Activated T-cell treated with anti-CD3 and anti-CD28 coated beads, Interleukin-2, amount 50 U/mL, for 72 hours (primary cell): Measurements from ENCODE around the gene METRNL. TPM values are rescaled to one million over a fixed set of nuclear protein-coding genes. Genes with fewer than 3 reads are reported as not detected.
"Not testable (repeated sequence)": the region's sequence is repeated elsewhere in the genome, so short reads cannot be mapped to it uniquely, and the experiment has no call there.

Experiments
- ATAC-seq, 2 donors: fragments of 150-1000 bp; cut with Tn5 transposase; replicated peaks in 1 of 2; 2 replicates each; pipeline ENCODE4 v1.10.0; 2021; ENCODE audit warnings: moderate library complexity in 2 of 2, mild to moderate bottlenecking in 1 of 2
- DNase-seq, 2 donors: peaks; one replicate each; pipeline ENCODE4 v3.0.0; 2021 to 2022; ENCODE audit warnings: mixed read lengths in 1 of 2
- H3K27ac Mint-ChIP-seq: one replicate; pipeline ENCODE4 v1.8.0; 2022; ENCODE audit warnings: mild to moderate bottlenecking, moderate library complexity, mixed read lengths
- H3K27me3 Mint-ChIP-seq: one replicate; pipeline ENCODE4 v1.8.0; 2022; ENCODE audit warnings: low read depth, mixed read lengths
- H3K36me3 Mint-ChIP-seq, 2 donors: one replicate each; pipeline ENCODE4 v1.8.0; 2022; ENCODE audit warnings: mixed read lengths in 2 of 2, mild to moderate bottlenecking in 1 of 2; ENCODE audit not compliant: insufficient read depth in 2 of 2
- H3K4me1 Mint-ChIP-seq: one replicate; pipeline ENCODE4 v1.8.0; 2022; ENCODE audit warnings: low read depth, mixed read lengths
- H3K4me3 Mint-ChIP-seq, 2 donors: one replicate each; pipeline ENCODE4 v1.8.0; 2022; ENCODE audit warnings: mild to moderate bottlenecking in 2 of 2, mixed read lengths in 2 of 2, moderate library complexity in 2 of 2
- H3K9me3 Mint-ChIP-seq, 2 donors: one replicate each; pipeline ENCODE4 v1.8.0; 2022; ENCODE audit warnings: mixed read lengths in 2 of 2
- total RNA-seq, 2 donors: library from RNA; stranded (reverse); gene quantifications; one replicate each; pipeline ENCODE4 v1.2.3, GENCODE V29; 2022

The METRNL gene
- total RNA-seq, 2 donors from 2014 or later = 137 to 198 TPM

DNA sequence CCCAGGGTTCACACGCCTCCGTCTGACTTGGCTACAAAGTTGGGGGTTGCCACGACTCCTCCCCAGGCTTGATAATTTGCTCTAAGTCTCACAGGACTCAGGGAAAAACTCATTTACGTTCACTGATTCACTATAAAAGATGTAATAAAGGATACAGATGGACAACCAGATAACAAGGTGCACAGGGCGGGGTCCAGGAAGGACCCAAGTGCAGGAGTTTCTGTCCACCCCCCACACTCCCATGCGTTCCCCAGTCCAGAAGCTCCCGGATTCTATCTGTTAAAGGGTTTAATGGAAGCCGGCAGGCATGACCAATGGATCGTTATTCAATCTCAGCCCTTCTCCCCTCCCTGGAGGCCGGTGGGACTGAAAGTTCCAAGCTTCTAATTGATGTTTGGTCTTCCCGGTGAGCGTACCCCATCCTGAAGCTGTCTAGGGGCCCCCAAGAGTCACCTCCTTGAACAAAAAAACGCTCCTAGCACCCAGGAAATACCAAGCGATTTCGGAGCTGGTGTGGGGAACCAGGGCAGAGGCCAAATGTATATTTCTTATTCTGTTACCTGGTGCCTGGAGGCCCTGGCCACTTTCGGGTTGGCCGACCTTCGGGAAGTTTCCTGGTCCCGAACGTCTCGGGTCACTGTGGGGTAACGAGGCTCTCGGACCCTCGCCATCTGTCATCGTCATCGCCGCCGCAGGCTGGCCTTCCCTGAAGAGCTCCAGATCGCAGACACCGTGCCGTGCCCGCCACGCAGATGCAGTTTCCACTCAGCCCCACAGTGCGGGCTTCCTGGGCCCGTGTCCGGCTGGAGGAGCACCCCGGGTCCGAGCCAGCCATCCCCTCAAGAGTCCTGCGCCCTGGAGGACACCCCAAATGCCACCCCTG is 13.5 kb upstream of the METRNL start:
- H3K27ac Mint-ChIP-seq = no peak overlapping the region
- H3K36me3 Mint-ChIP-seq = no peaks in the 10 kb centered on the region
- H3K27me3 Mint-ChIP-seq = no peaks in the 10 kb centered on the region
- no peak overlapping the region for H3K4me3 Mint-ChIP-seq
- H3K4me1 Mint-ChIP-seq = peaks cover 6% of the 10 kb centered on the region
- DNase-seq (no peak), ATAC-seq (no peak)
- no peaks in the 10 kb centered on the region for H3K9me3 Mint-ChIP-seq

DNA sequence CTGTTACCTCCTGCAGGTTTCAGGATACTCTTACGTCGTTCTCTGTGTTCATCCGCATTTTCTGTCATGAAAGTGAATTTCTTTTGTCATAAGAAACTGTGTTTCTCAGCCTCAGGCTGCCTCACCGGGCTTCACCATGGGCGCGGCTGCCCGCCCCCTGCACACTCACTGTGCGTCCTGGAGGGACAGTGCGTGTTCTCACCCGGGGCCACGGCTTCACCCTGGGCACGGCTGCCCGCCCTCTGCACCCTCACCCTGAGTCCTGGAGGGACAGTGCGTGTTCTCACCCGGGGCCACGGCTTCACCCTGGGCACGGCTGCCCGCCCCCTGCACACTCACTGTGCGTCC is 12.9 kb upstream of the METRNL start:
- H3K27me3 Mint-ChIP-seq, H3K27ac Mint-ChIP-seq, ATAC-seq, H3K36me3 Mint-ChIP-seq, DNase-seq, H3K9me3 Mint-ChIP-seq, H3K4me3 Mint-ChIP-seq: not testable (repeated sequence)
- H3K4me1 Mint-ChIP-seq = peaks cover 12% of the 10 kb centered on the region

DNA sequence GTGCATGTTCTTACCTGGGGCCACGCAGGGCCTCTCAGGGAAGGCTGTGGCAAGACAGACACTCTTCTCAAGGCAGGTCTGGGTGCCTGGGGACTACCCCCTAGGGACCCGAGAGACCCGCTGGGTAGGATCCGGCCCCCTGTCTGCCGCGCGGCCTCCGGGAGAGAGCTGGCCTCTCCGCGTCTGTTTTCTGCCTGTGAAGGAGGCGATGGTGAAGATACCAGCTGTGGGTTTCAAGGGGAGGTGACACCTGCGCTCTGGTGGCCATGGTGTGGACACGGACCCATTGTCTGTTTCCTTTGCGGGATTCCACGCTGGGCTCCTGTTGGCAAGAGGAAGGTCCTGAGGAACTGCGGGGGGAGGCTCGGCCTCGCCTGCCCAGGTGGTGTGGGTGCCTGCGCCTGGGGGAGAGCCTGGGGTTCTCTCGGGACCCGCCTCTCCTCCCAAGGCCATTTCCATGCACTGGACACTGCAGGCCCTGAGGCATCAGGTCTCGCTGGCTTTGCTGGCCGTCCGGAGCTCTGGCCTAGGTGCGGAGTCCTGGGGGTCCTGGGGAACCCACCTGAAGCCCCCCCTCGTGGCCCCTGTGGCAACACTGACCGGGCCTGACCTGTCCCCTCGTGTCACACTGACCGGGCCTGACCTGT is 12.2 kb upstream of the METRNL start:
- Mint-ChIP-seq H3K36me3 (no peaks in the 10 kb centered on the region), H3K27me3 (no peaks in the 10 kb centered on the region), H3K4me1 (peaks cover 19% of the 10 kb centered on the region), H3K4me3 (no peak overlapping the region), H3K9me3 (no peaks in the 10 kb centered on the region), H3K27ac (no peak overlapping the region)
- no peak for DNase-seq
- ATAC-seq = no peak

DNA sequence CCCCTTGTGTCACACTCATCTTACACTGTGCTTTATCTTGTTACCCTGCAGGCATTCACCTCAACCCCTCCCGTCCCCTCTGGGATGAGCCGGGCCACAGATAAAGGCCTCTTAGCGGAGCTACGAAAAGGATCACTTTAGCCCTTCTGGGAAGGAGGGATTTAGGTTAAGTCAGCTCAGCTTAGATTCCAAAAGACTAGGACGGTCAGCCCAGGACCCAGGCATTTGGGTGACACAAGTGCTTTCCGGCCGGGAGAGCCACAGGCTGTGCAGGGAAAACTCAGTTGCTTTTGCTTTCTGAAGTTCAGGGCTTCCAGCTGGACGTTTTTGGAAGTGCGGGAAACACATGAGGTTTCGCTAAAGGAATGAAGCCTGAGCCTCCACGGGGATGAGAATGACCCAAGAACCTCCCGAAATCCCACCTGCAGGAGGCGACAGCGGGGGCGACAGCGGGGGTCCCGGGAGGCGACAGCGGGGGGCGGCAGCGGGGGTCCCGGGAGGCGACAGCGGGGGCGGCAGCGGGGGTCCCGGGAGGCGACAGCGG is 11.6 kb upstream of the METRNL start:
- Mint-ChIP-seq H3K27me3 (no peaks in the 10 kb centered on the region), H3K4me1 (peaks cover 21% of the 10 kb centered on the region), H3K27ac (no peak overlapping the region), H3K36me3 (no peaks in the 10 kb centered on the region), H3K9me3 (no peaks in the 10 kb centered on the region), H3K4me3 (no peak overlapping the region)
- ATAC-seq (no peak), DNase-seq (no peak)

DNA sequence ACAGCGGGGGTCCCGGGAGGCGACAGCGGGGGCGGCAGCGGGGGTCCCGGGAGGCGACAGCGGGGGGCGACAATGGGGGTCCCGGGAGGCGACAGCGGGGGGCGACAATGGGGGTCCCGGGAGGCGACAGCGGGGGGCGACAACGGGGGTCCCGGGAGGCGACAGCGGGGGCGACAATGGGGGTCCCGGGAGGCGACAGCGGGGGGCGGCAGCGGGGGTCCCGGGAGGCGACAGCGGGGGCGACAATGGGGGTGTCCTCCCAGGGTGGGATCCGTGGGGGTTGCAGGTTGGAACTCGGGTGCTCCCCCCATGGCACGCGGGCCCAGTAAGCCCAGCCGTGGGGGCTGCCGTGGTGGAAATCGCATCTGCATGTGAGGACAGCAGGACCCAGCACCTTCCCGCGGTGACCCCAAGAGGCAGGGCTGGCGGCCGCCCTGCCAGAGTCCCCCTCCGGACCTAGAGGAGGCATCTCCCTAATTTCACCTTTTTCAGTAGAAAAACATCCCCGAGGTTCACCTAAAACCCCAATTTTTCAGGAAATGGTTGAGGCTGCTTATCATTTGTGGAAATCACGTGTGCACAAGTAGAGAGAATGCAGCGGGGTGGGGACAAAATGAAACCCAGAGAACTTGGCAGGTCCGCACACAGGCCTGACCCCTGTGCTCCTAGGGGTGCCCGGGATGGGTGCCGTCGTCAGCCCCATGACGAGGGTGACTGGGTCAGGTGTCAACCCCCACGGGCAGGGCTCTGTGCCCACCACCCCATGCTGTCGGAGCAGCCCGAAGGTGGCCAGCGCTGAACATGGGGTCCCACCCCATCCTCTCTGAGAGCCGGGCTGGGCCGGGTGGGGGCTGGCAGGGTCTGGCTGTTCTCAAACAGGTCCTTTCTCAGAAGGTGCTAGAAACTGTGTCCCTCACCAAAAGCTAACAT is 10.5 kb upstream of the METRNL start:
- Mint-ChIP-seq H3K36me3 (no peaks in the 10 kb centered on the region), H3K9me3 (no peaks in the 10 kb centered on the region), H3K27ac (no peak overlapping the region), H3K4me1 (peaks cover 22% of the 10 kb centered on the region), H3K4me3 (peak overlapping the region in 1 of 2 donors; percentile 17), H3K27me3 (no peaks in the 10 kb centered on the region)
- no peak for DNase-seq
- ATAC-seq = no peak

DNA sequence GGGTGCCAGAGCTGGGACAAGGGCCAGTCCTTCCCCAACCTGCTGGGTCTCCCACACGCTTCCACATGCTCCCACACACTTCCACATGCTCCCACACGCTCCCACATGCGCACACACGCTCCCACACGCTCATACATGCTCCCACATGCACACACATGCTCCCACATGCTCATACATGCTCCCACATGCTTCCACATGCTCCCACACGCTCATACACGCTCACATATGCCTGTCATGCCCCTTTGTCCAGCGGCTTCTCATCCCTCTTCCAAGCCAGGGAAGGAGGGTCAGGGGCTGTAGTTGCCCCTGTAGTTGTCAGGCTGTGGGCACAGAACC is 9.9 kb upstream of the METRNL start:
- Mint-ChIP-seq H3K27ac (no peak overlapping the region), H3K27me3 (no peaks in the 10 kb centered on the region)

DNA sequence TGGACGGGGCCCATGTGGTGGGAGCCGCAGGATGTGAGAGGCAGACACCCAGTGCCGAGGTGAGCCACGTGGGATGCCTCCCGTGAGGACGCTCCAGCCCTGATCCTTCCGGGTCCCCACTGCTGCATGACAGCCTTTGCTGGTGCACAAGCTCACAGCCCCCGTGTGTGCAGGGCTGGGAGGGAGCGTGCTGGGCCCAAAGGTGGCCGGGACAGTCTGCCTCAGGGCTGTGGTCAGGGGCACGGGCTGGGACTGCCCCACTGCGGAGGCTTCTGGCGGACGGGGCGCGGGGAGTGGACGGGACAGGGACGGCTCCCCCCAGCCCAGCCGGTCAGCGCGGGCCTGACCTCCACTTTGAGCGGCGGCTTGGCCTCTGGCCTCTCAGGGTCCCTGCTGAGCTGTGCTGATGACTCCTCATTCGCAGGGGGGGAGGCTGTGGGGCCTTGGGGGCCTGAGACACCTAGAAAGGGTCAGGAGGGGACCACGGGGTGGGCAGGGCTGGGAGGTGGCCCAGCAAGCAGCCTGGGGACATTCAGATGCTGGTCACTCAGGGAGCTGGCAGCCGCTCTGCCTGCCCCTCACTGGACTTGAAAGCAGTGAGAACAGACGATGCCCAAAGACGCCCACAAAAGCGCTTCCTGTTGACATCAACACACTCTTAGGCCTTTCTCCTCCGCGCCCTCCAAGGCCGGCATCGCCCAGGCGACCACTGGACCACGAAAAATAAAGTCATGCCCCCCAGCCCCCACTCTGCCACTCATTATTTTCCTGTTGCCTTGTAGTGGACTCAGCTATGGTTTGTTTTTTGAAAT is 9.3 kb upstream of the METRNL start:
- H3K9me3 Mint-ChIP-seq = no peaks in the 10 kb centered on the region
- ATAC-seq (no peak), DNase-seq (no peak)
- no peak overlapping the region for H3K27ac Mint-ChIP-seq
- H3K36me3 Mint-ChIP-seq = no peaks in the 10 kb centered on the region
- no peaks in the 10 kb centered on the region for H3K27me3 Mint-ChIP-seq
- H3K4me1 Mint-ChIP-seq = peaks cover 26% of the 10 kb centered on the region
- H3K4me3 Mint-ChIP-seq = no peak overlapping the region

More for the DNA sequence above, 9.9 kb upstream of the METRNL start:
- ATAC-seq = no peak
- Mint-ChIP-seq H3K9me3 (no peaks in the 10 kb centered on the region), H3K4me1 (peaks cover 26% of the 10 kb centered on the region), H3K36me3 (no peaks in the 10 kb centered on the region), H3K4me3 (no peak overlapping the region)
- DNase-seq = no peak

DNA sequence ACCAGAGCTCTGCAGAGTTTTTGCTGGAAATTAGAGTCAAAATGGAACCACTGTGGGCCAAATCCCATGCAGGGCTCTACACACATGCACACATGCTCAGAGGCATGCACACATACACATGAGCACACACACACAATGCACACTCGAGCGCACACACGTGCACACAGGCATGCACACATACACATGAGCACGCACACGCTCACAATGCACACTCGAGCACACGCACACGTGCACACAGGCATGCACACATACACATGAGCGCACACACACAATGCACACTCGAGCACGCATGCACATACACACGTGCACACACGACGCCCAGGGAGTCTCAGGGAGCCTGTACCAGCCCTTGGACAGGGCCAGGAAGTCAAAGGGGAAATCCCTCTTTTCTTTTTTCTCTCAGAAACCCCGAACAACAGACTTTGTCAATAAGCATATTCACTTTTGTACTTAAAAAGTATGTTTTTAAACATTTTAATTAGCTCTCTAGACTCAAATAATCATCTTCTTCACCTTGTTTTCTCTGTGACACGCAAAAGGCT is 8.5 kb upstream of the METRNL start:
- Mint-ChIP-seq H3K4me3 (no peak overlapping the region), H3K9me3 (no peaks in the 10 kb centered on the region), H3K36me3 (no peaks in the 10 kb centered on the region), H3K4me1 (peaks cover 26% of the 10 kb centered on the region), H3K27me3 (no peaks in the 10 kb centered on the region), H3K27ac (no peak overlapping the region)
- peak in 1 of 2 donors; percentile 30 for ATAC-seq
- no peak for DNase-seq

DNA sequence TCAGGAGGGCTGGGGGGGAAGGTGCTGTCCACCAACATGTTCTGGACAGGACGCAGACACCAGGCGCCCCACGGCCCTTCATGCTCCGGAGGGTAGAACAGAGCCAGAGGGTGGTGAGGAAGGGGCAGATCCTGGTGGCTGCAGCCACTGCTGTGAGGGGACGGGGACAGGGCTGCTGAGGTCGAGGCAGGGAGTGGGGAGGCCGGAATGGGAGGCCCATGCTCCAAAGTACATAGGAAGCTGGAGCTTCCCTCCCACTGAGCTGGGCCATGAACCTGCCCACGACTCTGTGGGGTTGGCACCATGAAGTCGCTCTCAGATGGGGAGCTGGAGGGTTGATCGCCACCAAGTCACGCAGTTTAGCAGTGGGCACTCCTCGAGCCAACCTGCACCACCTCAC is 8.0 kb upstream of the METRNL start:
- H3K27ac Mint-ChIP-seq = no peak overlapping the region
- no peak overlapping the region for H3K4me3 Mint-ChIP-seq

DNA sequence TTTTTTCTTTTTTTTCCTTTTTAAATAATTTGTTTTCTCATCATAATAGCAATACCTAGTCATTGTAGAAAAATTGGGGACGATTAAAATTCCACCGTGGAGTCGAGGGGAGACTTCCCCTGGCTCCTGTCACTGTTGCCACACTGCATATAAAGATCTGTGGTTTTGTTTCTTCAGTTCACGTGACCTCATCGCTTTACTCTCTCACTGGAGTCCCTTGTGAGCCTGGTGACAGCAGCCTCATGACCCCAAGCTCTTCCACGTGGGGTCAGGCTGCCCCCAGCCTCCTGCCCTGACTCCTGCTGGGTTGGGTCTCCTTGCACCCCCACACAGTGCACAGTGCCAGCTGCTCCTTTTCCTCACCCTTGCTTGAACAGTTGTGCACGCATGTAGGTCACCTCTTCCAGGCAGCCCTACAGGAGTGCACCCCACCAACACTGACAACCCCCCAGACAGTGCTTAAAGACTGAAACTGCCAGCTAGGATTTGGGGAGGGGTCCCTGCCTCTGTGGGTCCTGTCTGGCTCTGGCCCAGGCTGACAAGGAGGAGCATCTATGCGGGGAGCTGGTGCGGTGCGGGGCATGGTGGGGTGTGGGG is 7.3 kb upstream of the METRNL start:
- peak; percentile 46 for ATAC-seq
- Mint-ChIP-seq H3K9me3 (no peaks in the 10 kb centered on the region), H3K36me3 (no peaks in the 10 kb centered on the region), H3K4me1 (peaks cover 28% of the 10 kb centered on the region), H3K4me3 (peak overlapping the region; percentile 48 to 68), H3K27ac (peak overlapping the region; percentile 65), H3K27me3 (peaks cover 3% of the 10 kb centered on the region)
- DNase-seq = no peak

More for the DNA sequence above, 8.0 kb upstream of the METRNL start:
- ATAC-seq (no peak), DNase-seq (no peak)
- Mint-ChIP-seq H3K9me3 (no peaks in the 10 kb centered on the region), H3K27me3 (no peaks in the 10 kb centered on the region), H3K36me3 (no peaks in the 10 kb centered on the region), H3K4me1 (peaks cover 26% of the 10 kb centered on the region)

DNA sequence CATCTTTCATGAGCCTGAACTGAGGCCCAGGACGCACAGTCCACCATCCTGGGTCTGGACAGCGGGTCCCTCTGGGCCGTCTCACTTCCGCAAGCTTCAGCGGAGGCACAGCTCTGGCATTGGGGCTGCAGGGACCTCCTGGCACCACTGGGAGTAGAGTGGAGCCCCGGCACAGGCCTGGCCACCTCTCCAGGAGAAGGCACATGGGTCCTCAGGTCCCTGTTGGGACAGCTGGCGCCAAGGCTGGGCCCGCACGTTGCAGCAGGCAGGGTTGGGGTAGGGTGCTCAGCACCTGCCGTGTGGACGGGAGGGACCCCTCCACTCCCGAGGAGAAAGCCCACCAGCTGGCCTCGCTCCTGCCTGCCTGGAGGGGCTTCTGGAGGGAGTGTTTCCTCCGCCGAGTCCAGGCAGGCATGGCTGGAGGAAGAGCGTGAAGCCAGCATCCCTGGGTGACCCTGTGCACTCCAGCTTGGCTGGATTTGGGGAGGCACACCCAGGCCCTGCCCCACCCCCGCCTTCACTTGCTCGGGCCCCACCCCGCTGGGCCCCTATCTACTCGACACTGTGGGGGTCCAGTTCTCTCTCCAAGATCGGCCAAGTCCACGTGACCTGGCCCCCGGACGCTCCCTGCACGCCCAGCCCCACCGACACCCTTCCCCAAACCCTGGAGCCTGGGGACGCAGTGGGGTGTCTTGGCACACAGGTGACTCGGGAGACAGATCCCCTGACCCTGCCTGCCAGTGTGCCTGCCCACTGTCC is 6.6 kb upstream of the METRNL start:
- Mint-ChIP-seq H3K9me3 (no peaks in the 10 kb centered on the region), H3K27me3 (peaks cover 10% of the 10 kb centered on the region), H3K27ac (no peak overlapping the region), H3K4me1 (peaks cover 34% of the 10 kb centered on the region), H3K4me3 (no peak overlapping the region), H3K36me3 (no peaks in the 10 kb centered on the region)
- no peak for DNase-seq
- ATAC-seq = no peak
